Uterus (tissue), 4 donors: ENCODE data around the gene KCNJ10. TPM values are rescaled to one million over a fixed set of nuclear protein-coding genes. Genes with fewer than 3 reads are reported as not detected.

ENCODE experiments used
- DNase-seq, 2 donors: peaks; one replicate each; pipeline ENCODE4 v3.0.0-alpha.2; 2019 to 2020
- H3K27ac ChIP-seq, 2 donors: fragments of 200-600 bp; sonication (generic); 1 replicate in 1 of 2; 2 replicates in 1 of 2; pipeline ENCODE4 v1.5.1; 2016 to 2018
- H3K27me3 ChIP-seq, 2 donors: fragments of 200-600 bp; sonication (generic); one replicate each; pipeline ENCODE4 v1.5.1; 2018 to 2019; ENCODE audit warnings: control low read depth in 1 of 2
- H3K36me3 ChIP-seq, 2 donors: fragments of 200-600 bp; sonication (generic); one replicate each; pipeline ENCODE4 v1.5.1; 2019; ENCODE audit warnings: control low read depth in 1 of 2
- H3K4me1 ChIP-seq, 2 donors: fragments of 200-600 bp; sonication (generic); one replicate each; pipeline ENCODE4 v1.5.1; 2018 to 2019; ENCODE audit warnings: control low read depth in 1 of 2
- H3K4me3 ChIP-seq, 2 donors: fragments of 200-600 bp; sonication (generic); 1 replicate in 1 of 2; 2 replicates in 1 of 2; pipeline ENCODE4 v1.5.1; 2018 to 2019; ENCODE audit warnings: mild to moderate bottlenecking in 1 of 2
- H3K9me3 ChIP-seq, 2 donors: fragments of 200-600 bp; sonication (generic); one replicate each; pipeline ENCODE4 v1.5.1; 2019; ENCODE audit warnings: control low read depth in 1 of 2
- CTCF ChIP-seq, 4 experiments: fragments of 200-600 bp in 2 of 4; fragments of 450-650 bp in 2 of 4; sonication (generic) in 2 of 4; IDR thresholded peaks; one replicate each; pipeline ENCODE4 v1.5.1; 2016 to 2019; ENCODE audit warnings: antibody characterized with exemption in 4 of 4, mild to moderate bottlenecking in 2 of 4, moderate library complexity in 1 of 4
- POLR2A ChIP-seq, 2 donors: fragments of 450-650 bp; IDR thresholded peaks; one replicate each; pipeline ENCODE4 v1.6.1; 2016; ENCODE audit warnings: antibody characterized with exemption in 2 of 2, mild to moderate bottlenecking in 1 of 2, moderate library complexity in 1 of 2
- intact Hi-C: fragments of 100-400 bp; cut with DNase I; formaldehyde crosslinking; loops from one replicate; pipeline ENCODE4 v1.15.1; 2023; ENCODE audit warnings: low total_unique reads
- total RNA-seq, 4 donors: library from RNA; depleted of rRNA in 3 of 4; stranded (reverse); fragments of >200 nt in 3 of 4; gene quantifications; one replicate each; pipeline versions ENCODE4 v1.1.0 to v1.2.4, GENCODE V29; 2014 to 2023
- donor health status: DM: yes; HTN: yes; CAD: no.

The KCNJ10 gene
- total RNA-seq, 4 donors from 2014 or later = 0.58 TPM; not detected in 3

- no peaks in the 10 kb centered on the region for H3K36me3 ChIP-seq
- no peaks in the 10 kb centered on the region for H3K27me3 ChIP-seq
- H3K4me3 ChIP-seq = no peak overlapping the region
- TF ChIP-seq CTCF (IDR thresholded peaks at IDR 0.05) = no peak
- no peak for TF ChIP-seq POLR2A (IDR thresholded peaks at IDR 0.05)
- no peak for DNase-seq
- H3K27ac ChIP-seq = no peak overlapping the region
- no peaks in the 10 kb centered on the region for H3K9me3 ChIP-seq
- no peaks in the 10 kb centered on the region for H3K4me1 ChIP-seq
- intact Hi-C loops = no loop called here
Observed at GRCh38 chr1:159981351-159982055, 88.5 kb downstream of the KCNJ10 start.

- Histone ChIP-seq H3K36me3 (no peaks in the 10 kb centered on the region), H3K4me1 (no peaks in the 10 kb centered on the region), H3K27ac (no peak overlapping the region), H3K4me3 (no peak overlapping the region), H3K9me3 (no peaks in the 10 kb centered on the region), H3K27me3 (no peaks in the 10 kb centered on the region)
- DNase-seq = no peak
- intact Hi-C loops = no loop called here
- TF ChIP-seq POLR2A (IDR thresholded peaks at IDR 0.05) (no peak), CTCF (IDR thresholded peaks at IDR 0.05) (no peak)
Observed at GRCh38 chr1:159980786-159981185, 89.2 kb downstream of the KCNJ10 start.

GRCh38 chr1:159980076-159980475 is 89.9 kb downstream of the KCNJ10 start:
- intact Hi-C loops = no loop called here
- no peak for DNase-seq
- no peaks in the 10 kb centered on the region for H3K36me3 ChIP-seq
- H3K27ac ChIP-seq = no peak overlapping the region
- H3K9me3 ChIP-seq = no peaks in the 10 kb centered on the region
- no peaks in the 10 kb centered on the region for H3K4me1 ChIP-seq
- no peaks in the 10 kb centered on the region for H3K27me3 ChIP-seq
- no peak overlapping the region for H3K4me3 ChIP-seq
- TF ChIP-seq CTCF (IDR thresholded peaks at IDR 0.05) (no peak), POLR2A (IDR thresholded peaks at IDR 0.05) (no peak)

- H3K4me3 ChIP-seq = no peak overlapping the region
Observed at GRCh38 chr1:159979257-159979656, 90.7 kb downstream of the KCNJ10 start.

GRCh38 chr1:159978107-159978398 is 91.9 kb downstream of the KCNJ10 start:
- DNase-seq = no peak
- intact Hi-C loops = no loop called here
- no peak overlapping the region for H3K27ac ChIP-seq
- TF ChIP-seq POLR2A (IDR thresholded peaks at IDR 0.05) (no peak), CTCF (IDR thresholded peaks at IDR 0.05) (no peak)
- H3K4me3 ChIP-seq = no peak overlapping the region
- H3K4me1 ChIP-seq = no peaks in the 10 kb centered on the region
- H3K27me3 ChIP-seq = no peaks in the 10 kb centered on the region
- H3K36me3 ChIP-seq = no peaks in the 10 kb centered on the region
- no peaks in the 10 kb centered on the region for H3K9me3 ChIP-seq

More at GRCh38 chr1:159979257-159979656, 90.7 kb downstream of the KCNJ10 start:
- intact Hi-C loops = no loop called here
- no peak for DNase-seq
- Histone ChIP-seq H3K4me1 (no peaks in the 10 kb centered on the region), H3K9me3 (no peaks in the 10 kb centered on the region), H3K27me3 (no peaks in the 10 kb centered on the region), H3K36me3 (no peaks in the 10 kb centered on the region), H3K27ac (no peak overlapping the region)
- TF ChIP-seq POLR2A (IDR thresholded peaks at IDR 0.05) (no peak), CTCF (IDR thresholded peaks at IDR 0.05) (no peak)
